HFFc6 (cell line): ENCODE measurements around the gene MPRIP. TPM values are rescaled to one million over a fixed set of nuclear protein-coding genes. Genes with fewer than 3 reads are reported as not detected.
"Not testable (repeated sequence)": the region's sequence is repeated elsewhere in the genome, so short reads cannot be mapped to it uniquely, and the experiment has no call there.

Source experiments
- DNase-seq: peaks from one replicate; pipeline ENCODE4 v3.0.0-alpha.2; 2018
- H3K27ac Mint-ChIP-seq: 2 replicates; pipeline ENCODE4 v1.8.0; 2020; ENCODE audit warnings: mild to moderate bottlenecking, mixed read lengths
- H3K27me3 Mint-ChIP-seq: 2 replicates; pipeline ENCODE4 v1.8.0; 2021; ENCODE audit warnings: mild to moderate bottlenecking, moderate library complexity, mixed read lengths; ENCODE audit not compliant: insufficient read depth
- H3K36me3 Mint-ChIP-seq: 2 replicates; pipeline ENCODE4 v1.8.0; 2021; ENCODE audit warnings: low read depth, mixed read lengths
- H3K4me1 Mint-ChIP-seq: 2 replicates; pipeline ENCODE4 v1.8.0; 2020; ENCODE audit warnings: low read depth, mixed read lengths
- H3K4me3 Mint-ChIP-seq: 2 replicates; pipeline ENCODE4 v1.8.0; 2020; ENCODE audit warnings: mild to moderate bottlenecking, moderate library complexity, mixed read lengths
- H3K9me3 Mint-ChIP-seq: 2 replicates; pipeline ENCODE4 v1.8.0; 2020; ENCODE audit warnings: mild to moderate bottlenecking, mixed read lengths
- total RNA-seq, 6 experiments: library from RNA; stranded (reverse); fragmentation: NEBNext Ultra II Directional; extraction: Animal tissue kit (Norgen Biotek cat#: 25700); gene quantifications; 2 replicates in 1 of 6; 3 replicates in 5 of 6; pipeline ENCODE4 v1.2.3, GENCODE V29; 2021
- TF ChIP-seq, protein P1 (sequence below): fragments of 200-600 bp; sonication (generic); IDR thresholded peaks from 2 replicates; pipeline ENCODE4 v1.5.0; 2021; ENCODE audit warnings: antibody characterized with exemption, mild to moderate bottlenecking

The MPRIP gene
- total RNA-seq, 6 experiments from 2014 or later: 350 to 409 (median 372) TPM

DNA sequence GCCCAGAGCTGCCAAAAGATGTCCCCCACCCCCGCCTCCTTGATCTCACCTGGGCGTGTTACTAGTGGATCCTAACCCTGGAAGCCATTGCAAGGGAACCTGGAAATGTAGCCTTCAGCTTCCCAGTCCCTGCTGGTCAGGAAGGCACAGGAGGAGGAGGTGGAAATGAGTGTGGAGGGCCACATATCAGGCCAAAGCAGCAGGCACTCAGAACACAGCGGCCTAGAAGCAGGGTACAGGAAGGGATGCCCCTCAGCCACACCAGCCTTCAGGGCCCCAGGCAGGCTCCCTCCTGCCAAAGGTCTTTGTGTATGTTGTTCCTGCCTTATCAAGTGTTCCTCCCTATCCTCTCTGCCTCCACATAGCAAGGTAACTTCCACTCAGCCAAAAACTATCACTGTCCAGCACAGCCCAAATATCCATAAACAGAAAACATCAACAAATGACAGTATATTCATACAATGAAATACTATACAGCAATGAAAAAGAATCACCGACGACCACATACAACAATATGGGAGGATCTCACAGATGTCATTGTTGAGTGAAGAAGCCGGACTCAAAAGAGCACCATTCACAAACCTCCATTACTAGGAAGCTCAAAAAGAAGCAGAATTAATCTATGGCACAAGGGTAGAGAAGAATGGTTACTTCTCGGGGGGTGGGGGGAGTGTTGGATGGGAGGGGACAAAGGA, 42.2 kb upstream of the MPRIP start:
- Mint-ChIP-seq H3K4me3 (no peak overlapping the region), H3K27me3 (peaks cover 3% of the 10 kb centered on the region), H3K27ac (no peak overlapping the region), H3K9me3 (no peaks in the 10 kb centered on the region), H3K36me3 (no peaks in the 10 kb centered on the region), H3K4me1 (no peaks in the 10 kb centered on the region)
- TF ChIP-seq, protein P1, sequence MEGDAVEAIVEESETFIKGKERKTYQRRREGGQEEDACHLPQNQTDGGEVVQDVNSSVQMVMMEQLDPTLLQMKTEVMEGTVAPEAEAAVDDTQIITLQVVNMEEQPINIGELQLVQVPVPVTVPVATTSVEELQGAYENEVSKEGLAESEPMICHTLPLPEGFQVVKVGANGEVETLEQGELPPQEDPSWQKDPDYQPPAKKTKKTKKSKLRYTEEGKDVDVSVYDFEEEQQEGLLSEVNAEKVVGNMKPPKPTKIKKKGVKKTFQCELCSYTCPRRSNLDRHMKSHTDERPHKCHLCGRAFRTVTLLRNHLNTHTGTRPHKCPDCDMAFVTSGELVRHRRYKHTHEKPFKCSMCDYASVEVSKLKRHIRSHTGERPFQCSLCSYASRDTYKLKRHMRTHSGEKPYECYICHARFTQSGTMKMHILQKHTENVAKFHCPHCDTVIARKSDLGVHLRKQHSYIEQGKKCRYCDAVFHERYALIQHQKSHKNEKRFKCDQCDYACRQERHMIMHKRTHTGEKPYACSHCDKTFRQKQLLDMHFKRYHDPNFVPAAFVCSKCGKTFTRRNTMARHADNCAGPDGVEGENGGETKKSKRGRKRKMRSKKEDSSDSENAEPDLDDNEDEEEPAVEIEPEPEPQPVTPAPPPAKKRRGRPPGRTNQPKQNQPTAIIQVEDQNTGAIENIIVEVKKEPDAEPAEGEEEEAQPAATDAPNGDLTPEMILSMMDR: no peak
- DNase-seq: no peak

DNA sequence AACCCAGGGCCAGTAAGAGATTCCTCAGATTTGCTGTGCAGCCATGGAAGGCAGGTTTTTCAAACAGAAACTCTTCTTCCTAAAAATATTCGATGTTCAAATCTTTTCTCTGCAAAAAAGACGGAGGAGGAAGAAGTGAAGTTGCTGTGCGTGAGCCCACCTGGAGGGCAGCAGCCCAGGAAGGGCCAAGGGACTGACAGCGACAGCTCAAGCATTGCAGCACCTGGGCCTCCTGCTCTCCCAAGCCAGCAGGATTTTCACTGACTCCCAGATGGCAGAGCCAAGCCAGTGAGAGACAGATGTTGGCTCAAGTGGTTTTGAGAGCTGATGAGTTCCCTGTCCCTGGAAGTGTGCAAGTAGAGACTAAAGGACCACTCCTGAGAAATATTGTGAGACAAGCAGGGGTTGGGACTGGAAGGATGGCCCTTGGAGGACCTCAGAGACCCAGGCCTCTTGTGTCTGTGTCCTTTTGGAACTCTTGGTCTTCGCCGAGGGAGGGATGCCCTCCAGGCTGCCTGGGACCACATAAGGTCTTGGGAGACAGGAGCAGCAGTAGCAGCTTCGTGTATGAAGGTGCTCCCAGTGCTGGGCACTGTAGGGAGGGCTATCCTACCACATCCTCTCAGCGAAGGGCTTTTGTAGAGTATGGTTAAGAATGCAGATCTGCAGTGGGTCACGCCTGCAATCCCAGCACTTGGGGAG, 41.0 kb upstream of the MPRIP start:
- no peaks in the 10 kb centered on the region for H3K36me3 Mint-ChIP-seq
- H3K9me3 Mint-ChIP-seq: no peaks in the 10 kb centered on the region
- H3K4me3 Mint-ChIP-seq: no peak overlapping the region
- TF ChIP-seq, protein P1: no peak
- H3K27me3 Mint-ChIP-seq: peaks cover 3% of the 10 kb centered on the region
- no peaks in the 10 kb centered on the region for H3K4me1 Mint-ChIP-seq
- no peak for DNase-seq
- no peak overlapping the region for H3K27ac Mint-ChIP-seq

DNA sequence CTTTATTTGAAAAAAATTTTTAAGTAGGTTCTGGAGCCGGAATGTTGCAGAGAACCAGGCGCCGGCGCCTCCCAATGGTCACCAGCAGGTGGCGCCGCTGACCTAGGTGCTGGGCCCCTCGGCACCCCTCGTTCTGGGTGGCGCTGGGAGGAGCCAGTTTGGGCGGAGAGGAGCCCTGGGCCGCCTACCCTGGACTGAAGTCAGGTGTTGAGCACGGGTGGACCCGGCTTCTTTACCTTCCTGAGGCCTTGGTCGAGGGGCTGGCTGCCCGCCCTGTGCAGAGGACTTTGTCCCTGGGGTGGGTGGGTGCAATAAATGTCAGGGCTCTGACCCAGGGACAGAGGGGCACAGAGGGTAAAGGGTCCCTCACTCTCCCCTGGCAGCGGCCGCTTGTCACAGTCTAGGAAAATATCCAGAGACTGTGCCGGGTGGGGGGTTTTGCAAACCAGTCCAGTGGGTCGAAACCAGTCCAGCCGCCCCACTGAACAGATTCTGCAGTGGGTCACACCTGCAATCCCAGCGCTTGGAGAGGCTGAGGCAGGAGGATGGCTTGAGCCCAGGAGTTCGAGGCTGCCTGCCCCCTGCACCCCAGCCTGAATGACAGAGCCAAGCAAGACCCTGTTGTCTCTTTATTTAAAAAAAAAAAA, 40.3 kb upstream of the MPRIP start:
- DNase-seq: peak; percentile 35
- no peaks in the 10 kb centered on the region for H3K4me1 Mint-ChIP-seq
- no peaks in the 10 kb centered on the region for H3K36me3 Mint-ChIP-seq
- TF ChIP-seq, protein P1: peak; percentile 99
- no peak overlapping the region for H3K4me3 Mint-ChIP-seq
- peaks cover 3% of the 10 kb centered on the region for H3K27me3 Mint-ChIP-seq
- H3K9me3 Mint-ChIP-seq: no peaks in the 10 kb centered on the region
- H3K27ac Mint-ChIP-seq: no peak overlapping the region

DNA sequence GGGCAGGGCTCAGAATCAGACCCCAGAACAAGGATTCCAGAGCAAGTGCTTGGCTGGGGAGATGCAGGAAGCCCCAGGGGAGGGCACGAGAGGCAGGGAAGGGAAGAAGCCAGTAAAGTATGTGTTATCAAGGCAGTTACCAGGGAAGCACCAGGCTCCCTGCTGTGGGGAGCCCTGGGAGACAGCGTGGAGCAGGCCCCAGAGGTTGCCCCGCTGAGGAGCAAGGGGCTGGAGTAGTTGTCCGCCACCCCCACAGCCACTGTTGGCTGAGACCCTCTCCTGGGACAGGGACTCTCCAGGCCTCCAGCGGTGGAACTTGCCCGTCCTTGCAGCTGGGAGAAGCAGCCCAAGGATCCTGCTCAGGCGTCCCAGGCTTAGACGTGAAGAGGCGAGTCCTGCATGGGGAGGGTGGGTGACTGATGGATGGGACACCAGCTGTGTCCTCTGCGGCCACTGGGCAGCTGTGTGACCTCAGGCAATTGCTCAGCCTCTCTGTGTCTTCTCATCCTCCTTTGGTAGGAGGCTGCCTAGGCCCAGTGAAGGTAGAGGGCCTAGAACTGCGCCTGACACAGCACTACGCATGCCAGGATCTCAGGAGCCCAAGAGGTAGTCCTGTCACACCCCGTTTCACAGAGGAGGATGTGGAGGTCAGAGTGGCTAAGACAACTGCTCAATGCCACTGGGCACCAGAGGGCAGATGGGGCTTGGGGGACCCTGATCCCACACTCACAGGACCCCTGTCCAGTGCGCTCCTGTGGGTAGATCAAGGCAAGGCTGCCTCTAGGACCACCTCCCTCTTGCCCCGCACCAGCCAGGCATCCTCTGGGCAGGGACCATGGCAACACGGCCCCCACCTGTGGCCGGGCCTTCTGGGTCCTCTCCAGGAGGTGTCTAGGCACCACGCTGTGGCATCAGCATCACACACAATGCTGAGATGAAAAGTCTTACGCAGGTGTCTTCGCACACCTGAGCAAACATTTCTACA, 39.2 kb upstream of the MPRIP start:
- not testable (repeated sequence) for H3K9me3 Mint-ChIP-seq, H3K27ac Mint-ChIP-seq, H3K27me3 Mint-ChIP-seq, H3K4me3 Mint-ChIP-seq, H3K36me3 Mint-ChIP-seq, H3K4me1 Mint-ChIP-seq, DNase-seq

DNA sequence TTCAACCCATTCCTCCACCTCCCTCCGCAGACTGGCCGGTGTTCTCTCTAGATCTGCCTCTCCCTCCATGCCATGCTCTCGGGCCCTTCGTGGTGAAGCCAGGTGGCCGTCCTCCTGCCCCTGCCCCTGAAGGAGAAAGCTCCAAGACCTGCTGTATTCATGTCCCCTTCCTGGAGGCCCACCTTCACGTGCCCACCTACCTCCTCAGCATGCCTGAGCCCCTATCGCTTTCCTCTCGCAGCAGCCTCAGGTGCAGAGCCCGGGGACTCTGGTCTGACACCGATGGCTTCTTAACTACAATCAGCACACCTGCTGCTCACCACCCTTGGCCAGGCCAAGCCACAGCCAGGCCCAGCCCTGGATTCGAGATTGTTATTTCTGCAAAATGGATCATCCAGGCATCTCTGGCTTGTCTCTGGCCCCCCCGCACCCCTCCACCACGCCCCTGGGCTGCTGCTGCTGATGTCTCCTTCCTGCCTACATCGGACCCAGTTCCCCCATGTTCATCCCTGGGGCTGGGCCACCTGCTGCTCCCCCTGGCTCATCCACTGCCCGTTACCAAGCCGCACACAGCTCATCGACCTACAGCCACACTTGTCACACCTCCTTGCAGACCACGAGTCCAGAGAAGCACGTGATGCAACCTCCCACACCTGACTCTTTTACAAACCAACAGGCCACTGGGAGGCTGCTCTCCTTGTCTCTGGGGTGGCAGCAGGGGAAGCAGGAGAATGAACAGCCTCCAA, 37.8 kb upstream of the MPRIP start:
- H3K27me3 Mint-ChIP-seq: peaks cover 3% of the 10 kb centered on the region; the same call in 1 of the 2 replicates
- TF ChIP-seq, protein P1: no peak
- no peak for DNase-seq
- no peaks in the 10 kb centered on the region for H3K9me3 Mint-ChIP-seq
- H3K36me3 Mint-ChIP-seq: no peaks in the 10 kb centered on the region
- H3K27ac Mint-ChIP-seq: no peak overlapping the region
- peaks cover 8% of the 10 kb centered on the region for H3K4me1 Mint-ChIP-seq
- H3K4me3 Mint-ChIP-seq: no peak overlapping the region

DNA sequence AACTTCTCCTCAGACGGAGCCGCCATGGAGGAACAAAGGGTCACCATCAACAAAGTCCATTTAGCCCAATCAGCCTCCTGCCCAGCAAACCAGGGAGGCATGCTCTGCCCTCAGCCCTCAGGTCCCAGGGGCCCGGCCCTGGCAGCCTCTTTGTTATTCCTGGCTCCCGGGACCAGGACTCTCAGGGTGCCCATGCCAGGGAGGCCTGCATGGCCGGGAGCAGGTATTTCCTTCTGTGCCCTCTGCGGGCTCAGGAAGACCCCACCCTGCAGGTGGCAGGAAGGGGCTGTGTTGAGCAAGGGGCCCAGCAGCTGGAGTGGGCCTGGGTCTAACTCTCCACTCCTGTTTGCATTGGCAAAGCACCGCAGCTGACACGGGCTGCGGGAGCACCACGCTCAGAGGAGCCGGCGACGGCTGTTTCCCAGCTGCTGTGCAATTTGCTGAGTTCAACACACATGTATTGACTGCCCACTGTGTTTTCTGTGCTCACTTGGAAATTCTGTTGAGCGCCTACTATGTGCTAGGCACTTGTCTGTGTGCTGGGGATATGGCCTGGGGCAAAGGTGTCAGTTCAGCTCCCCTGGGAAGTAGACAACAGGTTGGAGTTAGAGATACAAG, 37.2 kb upstream of the MPRIP start:
- not testable (repeated sequence) for H3K27me3 Mint-ChIP-seq, H3K36me3 Mint-ChIP-seq, DNase-seq, H3K27ac Mint-ChIP-seq, H3K9me3 Mint-ChIP-seq, H3K4me3 Mint-ChIP-seq
- peaks cover 15% of the 10 kb centered on the region for H3K4me1 Mint-ChIP-seq

DNA sequence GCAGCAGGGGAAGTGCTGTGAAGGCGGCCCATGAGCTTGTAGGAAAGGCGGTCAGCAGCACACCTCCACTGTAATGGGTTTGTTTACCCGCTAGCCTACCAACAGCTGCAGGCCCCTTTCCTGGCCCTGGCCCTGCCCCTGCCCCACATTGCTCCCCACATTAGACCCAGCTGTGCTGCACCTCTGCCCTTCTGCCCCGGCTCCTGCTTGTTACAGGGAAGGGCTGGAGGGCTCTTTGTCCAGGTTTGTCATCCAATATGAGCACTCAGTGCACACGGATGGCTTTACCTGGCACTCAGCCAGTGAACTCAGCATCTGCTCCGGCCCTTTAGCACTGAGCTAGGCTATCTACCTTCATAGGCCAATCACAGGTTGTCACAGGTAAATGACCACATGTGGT, 34.4 kb upstream of the MPRIP start:
- H3K27me3 Mint-ChIP-seq, H3K27ac Mint-ChIP-seq, H3K36me3 Mint-ChIP-seq, DNase-seq, H3K4me3 Mint-ChIP-seq, H3K9me3 Mint-ChIP-seq: not testable (repeated sequence)
- peaks cover 15% of the 10 kb centered on the region for H3K4me1 Mint-ChIP-seq
